GM19372 (cell line): ENCODE data around the gene RCOR3.
A peak's percentile ranks its signal among the peaks of the same experiment; 100 is the strongest.

ENCODE experiments used
- ATAC-seq: cut with Tn5 transposase; IDR thresholded peaks from one replicate; pipeline ENCODE4 v1.9.1; 2021; ENCODE audit warnings: mild to moderate bottlenecking, low read depth, moderate library complexity; ENCODE audit not compliant: unreplicated experiment

RCOR3 gene

GRCh38 chr1:211323156-211324063, 64.2 kb downstream of the RCOR3 start:
- ATAC-seq: peak; percentile 55

- no peak for ATAC-seq
Observed at GRCh38 chr1:211324992-211325775, 66.0 kb downstream of the RCOR3 start.

- ATAC-seq: no peak
Observed at GRCh38 chr1:211326140-211326527, 67.0 kb downstream of the RCOR3 start.

GRCh38 chr1:211326528-211327345, 67.6 kb downstream of the RCOR3 start, which contains the start of gene TRAF5:
TRAF5 (plus strand) TSS chr1:211326833; CDS start chr1:211353240, 26,407 bp downstream.
- peak; percentile 35 for ATAC-seq

GRCh38 chr1:211327346-211327921, 68.3 kb downstream of the RCOR3 start:
- ATAC-seq: peak; percentile 40

GRCh38 chr1:211328084-211328694, 69.0 kb downstream of the RCOR3 start:
- ATAC-seq: no peak

- no peak for ATAC-seq
Observed at GRCh38 chr1:211328866-211329475, 69.8 kb downstream of the RCOR3 start.

- peak; percentile 44 for ATAC-seq
Observed at GRCh38 chr1:211329764-211330201, 70.6 kb downstream of the RCOR3 start.

GRCh38 chr1:211330282-211330936, 71.2 kb downstream of the RCOR3 start:
- no peak for ATAC-seq

- no peak for ATAC-seq
Observed at GRCh38 chr1:211331011-211331709, 72.0 kb downstream of the RCOR3 start.

GRCh38 chr1:211332036-211332616, 73.0 kb downstream of the RCOR3 start:
- no peak for ATAC-seq

GRCh38 chr1:211332830-211333229, 73.7 kb downstream of the RCOR3 start:
- no peak for ATAC-seq

- no peak for ATAC-seq
Observed at GRCh38 chr1:211333906-211334305, 74.7 kb downstream of the RCOR3 start.

GRCh38 chr1:211334986-211335385, 75.8 kb downstream of the RCOR3 start:
- ATAC-seq: no peak

GRCh38 chr1:211335522-211336157, 76.5 kb downstream of the RCOR3 start:
- peak; percentile 87 for ATAC-seq

- no peak for ATAC-seq
Observed at GRCh38 chr1:211336161-211336560, 77.0 kb downstream of the RCOR3 start.

- no peak for ATAC-seq
Observed at GRCh38 chr1:211336775-211337174, 77.6 kb downstream of the RCOR3 start.
